HG03108 (cell line): ENCODE measurements around the gene CCDC93.

Experiments used
- ATAC-seq: cut with Tn5 transposase; IDR thresholded peaks from one replicate; pipeline ENCODE4 v1.9.1; 2021; ENCODE audit warnings: moderate library complexity; ENCODE audit not compliant: unreplicated experiment

Gene CCDC93

DNA sequence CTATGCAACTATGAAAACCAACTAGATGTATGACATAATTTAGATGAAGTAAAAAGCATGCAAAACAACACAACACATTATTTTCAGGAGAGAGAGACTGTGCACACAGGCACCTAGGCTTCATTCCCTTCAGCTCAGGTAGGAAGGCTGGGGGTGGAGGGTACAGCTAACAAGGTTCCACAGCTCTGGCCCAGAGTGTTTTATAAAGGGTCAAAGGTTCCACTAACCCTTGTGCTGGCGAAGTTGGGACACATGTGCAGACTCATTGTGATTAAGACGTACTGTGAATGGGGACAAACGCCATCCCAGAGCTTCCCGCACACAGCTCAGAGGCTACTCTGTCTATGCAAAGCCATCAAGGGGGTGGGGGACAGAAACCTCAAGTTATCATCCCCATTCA is 19.1 kb downstream of the CCDC93 start:
- no peak for ATAC-seq

DNA sequence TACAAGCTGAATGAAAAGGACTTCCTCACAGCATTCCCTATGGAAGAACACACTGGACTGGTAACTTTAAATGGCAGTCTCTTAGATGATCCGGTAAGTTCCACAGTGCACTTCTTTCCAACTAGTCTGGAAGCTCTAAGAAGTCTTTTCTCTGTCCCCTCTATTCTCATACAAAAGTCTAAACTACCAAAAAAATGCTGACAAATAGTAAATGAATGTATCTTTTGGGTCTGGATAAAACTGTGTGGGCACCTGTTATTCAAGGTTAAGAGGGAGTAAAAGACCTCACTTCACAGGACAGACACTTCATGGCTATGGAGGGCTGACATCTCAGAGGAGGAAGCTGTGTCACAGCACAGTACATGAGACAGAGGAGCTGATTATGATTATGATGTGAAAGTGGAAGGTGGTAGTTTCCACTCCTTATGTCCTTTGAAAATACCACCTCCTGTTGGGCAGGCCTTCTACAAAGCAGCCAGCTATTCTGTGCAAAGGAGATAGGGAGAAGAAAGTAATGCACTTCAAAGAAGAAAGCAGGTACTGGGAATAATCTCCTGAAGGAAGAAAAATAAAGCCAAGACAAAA is 23.9 kb downstream of the CCDC93 start:
- no peak for ATAC-seq

DNA sequence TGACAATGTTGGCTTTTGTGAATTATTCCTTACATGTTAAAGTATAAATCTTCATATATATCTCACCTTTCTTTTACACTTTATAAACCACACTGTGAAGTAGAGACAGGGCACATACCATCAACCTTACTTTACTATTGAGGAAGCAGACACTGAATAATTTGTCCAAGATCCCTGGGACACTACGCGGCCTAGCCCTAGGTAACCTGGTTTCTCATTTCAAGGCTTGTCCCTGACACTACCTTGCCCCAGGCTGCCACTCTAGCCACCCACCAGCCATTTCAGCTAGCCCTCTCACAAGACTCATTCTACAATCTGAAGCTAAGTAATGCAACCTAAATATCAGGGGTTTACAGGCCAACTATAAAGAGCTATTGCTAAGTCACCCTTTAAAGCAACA is 26.7 kb downstream of the CCDC93 start:
- ATAC-seq: no peak

DNA sequence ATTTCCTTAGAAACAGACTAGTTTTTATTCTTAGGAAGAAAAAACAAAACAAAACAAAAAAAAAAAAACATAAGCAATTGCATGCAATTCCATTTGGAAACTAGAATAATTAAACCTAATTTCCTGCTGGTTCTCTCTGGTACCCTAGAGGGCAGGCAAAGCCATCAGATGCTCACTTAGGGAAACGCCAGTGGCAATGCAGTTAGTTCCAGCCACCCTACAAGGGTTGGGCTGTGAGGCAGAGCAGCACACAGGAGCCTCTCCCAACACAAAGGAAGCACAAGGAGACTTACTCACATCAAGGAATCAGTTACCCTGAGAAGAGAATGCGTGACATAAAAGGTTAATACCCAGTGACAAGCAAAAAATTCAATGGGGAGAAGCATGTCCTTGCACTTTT is 28.8 kb downstream of the CCDC93 start:
- no peak for ATAC-seq

DNA sequence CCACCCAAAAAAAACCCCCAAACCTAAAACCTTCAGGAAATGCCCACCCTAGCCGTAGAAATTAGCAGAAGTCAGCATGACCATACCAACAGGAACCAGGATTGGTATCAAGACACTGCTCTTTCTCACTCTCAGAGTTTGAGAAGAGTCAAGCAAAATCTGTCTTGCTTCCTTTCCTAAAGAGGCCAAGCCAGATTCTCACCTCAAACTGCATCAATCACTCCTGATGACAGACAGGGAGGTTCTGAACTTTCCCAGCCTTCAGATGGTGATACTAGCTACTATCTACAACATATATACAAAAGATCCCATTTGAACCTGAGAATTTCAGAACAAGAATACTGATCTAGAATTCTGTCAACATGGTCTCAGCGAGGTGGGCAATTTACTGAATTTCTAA is 29.7 kb downstream of the CCDC93 start:
- no peak for ATAC-seq

DNA sequence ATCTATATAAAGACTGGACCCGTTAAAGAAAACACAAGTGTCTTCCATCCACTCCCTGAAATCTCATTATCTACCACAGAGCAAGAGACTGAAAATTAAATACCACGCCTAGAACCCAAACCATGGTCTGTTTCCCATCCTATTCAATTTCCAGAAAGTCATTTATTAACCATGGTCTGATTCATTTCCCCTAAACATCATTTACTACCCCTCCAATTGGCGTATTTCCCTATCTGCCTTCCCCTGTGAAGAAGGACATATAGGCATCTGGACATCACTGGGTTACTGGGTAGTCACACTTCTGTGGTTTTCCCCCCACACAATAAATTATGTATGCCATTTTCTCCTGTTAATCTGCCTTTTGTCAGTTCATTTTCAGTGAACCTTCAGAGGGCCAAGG is 30.8 kb downstream of the CCDC93 start:
- no peak for ATAC-seq

DNA sequence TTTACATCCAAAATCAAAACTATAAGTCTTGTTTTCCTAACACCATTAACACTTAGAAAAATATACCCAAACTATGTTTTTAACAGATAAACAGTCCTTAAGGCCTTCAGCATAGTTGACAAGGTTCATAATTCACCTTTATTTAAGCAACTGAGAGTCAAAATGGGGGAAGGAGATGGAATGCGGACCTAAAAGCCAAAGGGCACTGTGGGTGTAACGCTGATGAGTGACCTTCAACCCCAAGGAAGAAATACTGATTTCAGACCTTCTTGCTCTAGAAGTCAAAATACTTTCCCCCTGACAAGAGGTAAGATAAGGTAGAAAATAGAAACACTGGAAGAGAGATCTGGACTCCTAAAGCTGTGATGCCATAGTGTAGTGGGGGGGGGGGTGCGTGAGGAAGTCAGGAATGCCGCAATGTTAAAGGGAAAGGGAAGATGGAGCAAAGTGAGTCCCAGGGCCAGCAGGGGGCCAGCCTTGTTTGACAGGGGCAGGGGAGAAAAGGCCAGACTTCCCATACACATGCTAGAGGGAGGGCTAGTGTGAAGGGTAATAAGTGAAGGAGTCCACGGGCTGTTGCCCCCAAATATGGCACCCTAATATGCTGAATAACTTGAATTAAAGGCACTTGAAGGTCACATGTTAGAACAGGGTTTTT is 31.4 kb downstream of the CCDC93 start:
- ATAC-seq: no peak

DNA sequence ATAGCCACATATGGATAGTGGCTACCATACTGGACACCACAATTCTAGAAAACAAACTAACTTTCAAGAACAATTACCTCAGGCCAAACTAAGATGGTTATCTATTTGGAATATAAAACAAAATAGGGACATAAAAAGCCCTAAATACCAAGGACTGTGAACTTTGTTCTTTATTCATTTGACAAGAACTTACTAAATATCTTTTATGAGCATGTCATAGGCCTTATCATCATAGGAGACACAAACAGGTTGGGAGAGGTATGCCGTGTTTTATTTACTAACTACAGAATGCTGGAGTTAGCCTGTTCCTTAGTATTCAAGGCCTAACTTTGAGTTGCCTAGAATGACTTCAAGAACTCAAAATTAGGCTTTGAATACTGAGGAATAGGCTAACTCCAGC is 32.1 kb downstream of the CCDC93 start:
- ATAC-seq: no peak

DNA sequence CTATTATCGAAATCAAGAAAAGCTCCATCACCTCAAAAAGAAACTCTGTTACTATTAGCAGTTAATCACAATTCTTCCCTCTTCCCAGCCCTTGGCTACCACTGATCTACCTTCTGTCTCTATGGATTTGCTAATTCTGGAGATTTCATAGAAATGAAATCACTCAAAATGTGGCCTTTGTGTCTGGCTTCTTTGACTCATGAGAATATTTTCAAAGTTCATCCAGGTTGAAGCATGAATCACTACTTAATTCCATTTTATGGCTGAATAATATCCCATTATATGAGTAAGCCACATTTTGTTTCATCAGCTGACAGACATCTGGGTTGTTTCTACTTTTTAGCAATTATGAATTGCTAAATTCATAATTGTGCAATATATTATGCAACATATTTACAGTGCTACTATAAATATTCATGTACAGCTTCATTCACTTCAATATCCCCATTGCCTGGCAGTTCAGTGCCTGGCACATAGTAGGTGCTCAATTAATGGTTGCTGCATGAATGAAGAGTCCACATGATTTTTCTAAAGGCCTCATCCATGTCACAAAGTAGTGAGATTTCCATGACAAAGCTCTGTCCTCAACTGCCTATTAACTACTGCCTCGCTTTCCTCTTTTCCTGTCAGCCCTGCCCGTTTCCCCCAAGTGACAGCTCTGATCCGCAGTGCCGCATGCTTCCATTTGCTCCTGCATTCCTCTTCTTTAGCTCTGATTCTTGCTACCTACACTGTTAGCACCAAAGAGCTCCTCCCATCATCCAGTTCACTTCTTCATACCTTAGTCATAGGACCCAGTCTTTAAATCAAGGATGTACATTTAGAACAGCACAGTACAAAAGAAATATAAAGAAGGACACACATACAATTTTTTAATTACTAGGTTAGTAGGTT is 32.8 kb downstream of the CCDC93 start:
- no peak for ATAC-seq

DNA sequence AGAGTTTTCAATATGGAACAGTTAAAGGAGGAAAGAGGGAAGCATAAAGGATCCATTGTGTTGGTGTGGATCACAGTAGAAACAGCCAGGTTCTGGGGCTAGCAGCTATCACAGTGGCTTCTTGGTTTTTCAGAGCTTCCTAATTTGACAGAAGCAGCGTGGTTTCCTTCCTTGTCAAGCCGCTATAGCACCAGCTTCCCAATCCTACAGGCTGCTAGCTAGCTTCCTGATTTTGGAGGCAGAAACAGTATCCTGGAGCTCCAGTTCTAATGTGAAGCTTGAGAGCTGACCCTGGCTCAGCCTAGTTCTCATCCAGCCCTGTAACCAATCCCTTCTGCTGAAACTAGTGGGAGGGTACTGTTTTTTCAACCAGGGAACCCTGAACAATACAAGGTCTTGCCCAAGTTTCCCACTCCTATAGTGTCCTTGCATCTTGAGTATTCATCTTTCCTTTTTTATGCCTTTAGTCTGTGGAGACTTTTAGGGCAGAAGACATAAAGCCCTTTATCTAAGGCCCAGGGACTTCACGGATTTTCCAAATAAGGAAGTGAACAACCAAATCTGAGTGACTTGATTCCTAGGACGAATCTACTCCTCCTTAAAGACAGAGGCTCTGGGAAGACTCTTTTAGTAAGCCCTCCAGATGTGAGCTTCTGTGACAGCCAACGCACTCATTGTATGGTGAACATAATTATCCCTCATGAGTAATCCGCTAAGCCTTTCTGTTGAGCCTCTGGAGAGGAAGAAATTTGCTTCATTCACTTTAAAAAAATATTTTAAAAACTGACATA is 33.8 kb downstream of the CCDC93 start:
- no peak for ATAC-seq

DNA sequence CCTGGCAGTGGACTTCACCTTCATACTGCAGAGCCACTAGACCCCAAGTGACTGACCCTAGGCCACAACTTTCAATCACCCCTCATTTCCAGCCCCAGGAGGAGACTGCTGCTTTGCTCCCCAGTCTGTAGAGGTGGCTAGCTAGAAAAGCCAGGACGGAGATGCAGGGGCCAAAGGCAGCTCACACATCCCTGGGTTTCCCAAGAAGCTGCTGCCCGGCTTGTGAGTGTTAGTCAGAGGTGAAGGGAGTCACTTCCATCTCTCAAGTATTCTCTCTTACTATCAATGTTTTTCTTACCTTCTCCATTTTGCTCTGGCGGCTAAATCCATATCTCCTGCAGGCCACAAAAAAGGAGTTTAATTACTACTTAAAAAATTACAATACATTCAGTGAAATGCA is 36.2 kb downstream of the CCDC93 start:
- no peak for ATAC-seq

DNA sequence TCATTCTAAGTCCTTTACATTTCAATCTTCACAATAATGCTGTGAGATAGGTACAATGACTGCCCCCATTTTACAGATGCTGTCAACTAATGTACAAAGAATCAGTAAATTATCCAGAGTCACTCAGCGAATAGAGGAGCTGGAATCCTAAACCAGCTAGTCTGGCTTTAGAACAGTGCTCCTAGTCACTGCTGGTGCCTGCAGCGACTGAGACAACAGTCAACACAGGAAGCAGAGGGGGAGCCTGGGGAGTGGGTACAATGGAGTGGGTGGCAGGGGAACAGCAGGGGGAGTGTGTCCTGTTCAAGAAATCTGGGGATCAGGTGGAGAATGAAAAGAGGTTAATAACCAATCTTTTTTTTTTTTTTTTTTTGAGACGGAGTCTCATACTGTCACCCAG is 37.3 kb downstream of the CCDC93 start:
- ATAC-seq: no peak

DNA sequence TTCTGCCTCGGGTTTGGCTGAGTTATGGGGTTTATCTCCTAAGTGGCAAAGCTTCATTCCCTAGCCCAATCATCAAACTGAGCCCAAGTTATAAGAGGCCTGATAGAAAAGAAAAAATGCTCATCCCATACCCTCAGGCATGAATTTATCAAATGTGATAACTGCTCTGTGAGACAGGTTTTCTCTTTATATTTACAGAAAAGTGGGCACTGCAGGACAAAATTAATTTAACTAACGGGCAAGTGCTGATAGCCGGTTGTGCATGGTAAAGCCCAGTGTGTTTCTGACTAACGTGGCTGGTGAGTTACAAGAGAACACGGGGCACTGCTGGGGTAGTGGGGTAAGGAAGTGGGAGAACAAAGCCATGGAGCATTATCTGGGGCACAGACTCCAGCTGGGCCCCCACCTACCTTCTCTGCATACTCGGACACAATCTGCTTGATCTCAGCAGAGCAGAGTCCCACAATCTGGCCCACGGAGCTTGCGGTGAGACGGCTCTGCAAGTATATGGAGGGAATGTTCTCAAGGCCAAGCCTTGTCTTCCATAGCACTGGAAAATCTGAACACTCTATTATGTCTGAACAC is 40.3 kb downstream of the CCDC93 start:
- ATAC-seq: no peak

DNA sequence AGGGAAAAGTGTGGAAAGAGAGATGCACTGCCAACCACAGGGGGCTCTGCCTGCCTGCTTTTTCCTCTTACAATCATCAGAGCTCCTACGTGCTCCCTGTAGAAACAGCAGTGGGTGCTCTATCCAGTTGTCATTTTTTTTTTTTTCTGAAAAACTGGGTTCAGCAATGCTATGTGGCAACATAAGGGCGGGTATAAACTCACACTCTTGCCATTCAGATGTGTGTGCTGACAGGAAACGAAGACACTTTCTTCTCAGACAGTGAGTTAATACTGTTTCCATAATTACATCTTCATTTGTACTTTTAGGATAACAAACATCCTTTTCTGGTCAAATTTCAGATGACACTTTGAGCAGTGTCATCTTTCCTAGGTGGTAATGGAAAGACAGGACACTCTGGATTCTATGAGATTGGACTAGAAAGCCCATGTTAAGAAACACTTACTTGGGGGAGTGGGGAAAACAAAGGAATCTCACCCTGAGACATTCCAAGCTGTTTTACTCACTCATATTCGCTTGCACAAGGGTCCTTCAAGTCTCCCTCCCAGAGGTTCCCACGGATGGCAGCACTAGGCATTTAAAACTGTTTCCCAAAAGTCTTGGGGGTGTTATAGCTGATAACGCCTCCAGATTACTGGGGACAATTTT is 41.3 kb downstream of the CCDC93 start:
- no peak for ATAC-seq

DNA sequence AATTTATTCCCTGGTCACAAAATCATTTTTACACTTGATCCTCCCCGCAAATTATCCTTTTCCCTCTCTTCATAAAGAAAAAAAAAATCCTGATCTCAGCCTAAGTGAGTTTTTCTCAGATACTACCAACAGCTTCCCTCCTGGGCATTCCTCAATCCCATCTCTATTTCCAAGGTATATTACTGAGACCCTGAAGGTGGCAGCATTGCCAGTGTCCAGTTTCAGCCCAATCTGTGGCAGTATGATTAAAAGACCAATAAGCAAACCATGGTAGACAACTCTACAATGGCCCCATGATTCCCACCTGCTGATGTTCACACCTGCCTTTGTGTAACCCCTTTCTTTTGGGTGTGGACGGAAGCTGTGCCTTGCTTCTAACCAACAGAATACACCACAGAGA is 45.1 kb downstream of the CCDC93 start:
- no peak for ATAC-seq

DNA sequence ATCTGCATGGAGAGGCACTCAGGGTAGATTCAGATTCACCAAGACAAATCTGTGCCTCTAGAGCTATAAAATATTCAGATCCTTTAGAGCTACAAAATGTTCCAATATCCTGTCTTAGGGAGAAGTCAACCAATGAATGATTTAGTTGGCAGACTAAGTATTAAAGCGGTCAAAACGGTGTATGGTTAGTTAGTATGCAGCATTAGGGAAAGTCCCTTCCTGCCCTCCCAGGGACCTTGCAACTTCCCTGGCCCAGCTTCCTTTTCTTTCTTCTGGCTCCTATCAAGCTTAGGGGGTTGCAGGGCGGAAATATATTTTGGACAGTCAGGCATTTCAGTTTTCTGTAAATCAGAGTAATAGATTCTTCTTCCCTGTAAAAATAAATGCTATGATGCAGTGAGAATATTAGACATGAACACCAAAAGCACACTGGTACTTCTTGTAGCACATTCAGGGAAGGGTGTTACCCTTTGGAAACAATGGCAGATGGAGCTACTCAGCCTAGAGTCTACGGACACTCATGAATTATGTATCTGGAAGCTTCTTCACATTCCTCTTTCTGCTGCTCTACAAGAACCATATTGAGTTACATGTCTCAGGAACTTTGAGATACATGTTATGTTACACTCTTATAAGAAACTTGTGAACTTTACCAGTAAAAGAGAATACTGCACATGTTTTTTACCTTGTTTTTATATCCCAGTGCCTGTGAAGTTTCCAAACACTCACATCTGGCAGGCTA is 45.7 kb downstream of the CCDC93 start:
- no peak for ATAC-seq

DNA sequence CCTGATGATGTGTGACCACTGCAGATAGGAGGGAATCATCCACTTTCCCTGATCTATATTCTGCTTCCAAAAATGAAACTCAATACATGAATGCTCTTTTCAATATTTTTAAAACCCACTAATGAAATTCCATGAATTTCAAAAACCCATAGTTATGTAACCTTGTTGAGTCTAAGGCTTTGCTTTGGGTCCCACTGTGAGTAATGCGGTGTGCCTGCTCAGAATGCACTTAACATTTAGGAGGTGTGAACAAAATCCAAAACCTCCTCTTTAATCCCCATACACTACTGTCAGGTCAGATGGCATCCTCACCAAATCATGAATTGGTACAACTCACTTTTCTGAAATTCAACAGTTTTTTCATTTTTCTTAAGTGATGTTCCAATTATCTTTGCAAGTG is 50.4 kb downstream of the CCDC93 start:
- ATAC-seq: no peak

DNA sequence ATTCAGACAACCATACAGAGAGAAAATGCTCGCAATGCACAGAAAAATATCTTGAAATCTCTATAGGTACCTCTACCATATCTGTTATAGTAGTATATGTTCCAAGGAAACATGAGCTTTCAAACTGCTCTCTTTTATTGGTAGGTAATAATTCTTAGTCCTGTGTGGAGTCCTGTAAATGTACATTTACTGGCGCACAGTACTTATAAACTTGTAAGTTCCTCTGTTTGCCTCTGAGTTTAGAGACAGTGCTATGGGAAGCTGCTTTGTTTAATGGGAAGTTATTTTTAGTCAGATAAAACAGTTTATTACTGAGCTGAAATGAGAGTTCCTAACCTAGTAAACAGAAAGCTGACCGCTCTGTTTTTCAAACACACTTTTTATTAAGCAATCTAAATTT is 52.7 kb downstream of the CCDC93 start:
- no peak for ATAC-seq

DNA sequence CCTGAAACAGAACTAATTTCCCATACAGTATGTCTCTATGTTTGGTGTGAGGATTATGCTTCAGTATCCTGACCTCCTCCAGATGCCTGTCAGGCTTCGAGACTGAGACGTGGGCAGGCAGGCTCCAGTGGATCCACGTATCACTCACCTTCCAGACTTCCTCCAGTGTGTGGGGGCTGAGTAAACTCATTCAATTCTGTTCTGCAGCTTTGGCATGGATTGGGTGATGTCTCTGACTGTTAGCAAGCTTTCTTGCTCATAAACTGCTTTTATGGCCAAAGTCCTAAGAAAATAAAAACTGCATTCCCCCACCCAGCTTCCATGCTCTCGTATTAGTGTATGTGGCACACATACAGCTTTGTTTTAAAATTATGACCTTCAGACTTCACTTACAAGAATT is 53.6 kb downstream of the CCDC93 start:
- ATAC-seq: no peak

DNA sequence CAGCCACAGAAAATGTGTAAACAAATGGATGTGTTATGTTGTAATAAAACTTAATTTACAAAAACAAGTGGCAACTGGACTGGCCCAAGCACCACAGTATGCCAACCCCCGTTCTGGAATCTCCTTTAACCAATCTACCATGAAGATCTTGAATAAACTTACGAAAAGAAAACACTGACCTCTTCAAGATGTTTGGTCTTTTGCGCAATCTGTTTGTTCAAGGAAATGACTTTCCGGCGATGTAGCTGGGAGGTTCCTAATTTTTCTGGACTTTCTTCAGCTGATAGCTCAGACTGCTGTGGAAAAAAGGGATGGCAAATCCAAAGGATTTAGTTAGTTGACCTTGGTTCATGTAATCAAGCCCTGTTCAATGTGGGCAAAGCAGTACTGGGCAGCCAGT is 55.7 kb downstream of the CCDC93 start:
- ATAC-seq: no peak
